Esophagus muscularis mucosa (tissue), 3 donors: ENCODE results near the gene TMEM114.

ENCODE experiments used
- CTCF ChIP-seq, 3 experiments: fragments of 200-600 bp in 2 of 3; fragments of 450-650 bp in 1 of 3; sonication (generic) in 2 of 3; IDR thresholded peaks; one replicate each; pipeline ENCODE4 v1.5.1; 2017 to 2019; ENCODE audit warnings: antibody characterized with exemption in 3 of 3, mild to moderate bottlenecking in 2 of 3, moderate library complexity in 1 of 3
- POLR2A ChIP-seq: fragments of 450-650 bp; IDR thresholded peaks from one replicate; pipeline ENCODE4 v1.6.1; 2017; ENCODE audit warnings: antibody characterized with exemption, moderate library complexity, mild to moderate bottlenecking, low read depth

GRCh38 chr16:8561496-8561895, 28.8 kb downstream of the TMEM114 start:
- TF ChIP-seq CTCF (IDR thresholded peaks at IDR 0.05) = no peak
- TF ChIP-seq POLR2A = no peak
